ENCODE results near the gene PTS. TPM values are rescaled to one million over a fixed set of nuclear protein-coding genes. Genes with fewer than 3 reads are reported as not detected.

PTS gene
- polyA plus RNA-seq, 1 donor from 2014 or later = 160 TPM

DNA sequence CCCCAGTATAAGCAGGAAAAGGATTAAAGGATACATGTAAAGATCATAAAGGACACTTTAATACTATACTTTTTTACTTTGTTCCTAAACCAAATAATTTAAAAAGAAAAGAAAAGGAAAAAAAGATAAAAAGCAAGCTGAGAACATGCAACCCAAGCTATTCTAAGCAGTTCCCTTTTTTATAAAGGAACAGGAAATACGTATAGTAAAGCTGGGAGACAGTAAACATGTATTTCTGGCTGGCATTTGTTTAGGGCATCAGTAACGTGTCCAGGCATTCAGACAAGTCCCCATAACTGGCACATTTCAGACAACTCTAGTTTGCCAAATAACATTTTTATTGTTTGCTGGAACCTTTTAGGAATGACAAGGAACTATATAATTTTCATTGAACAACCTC lies 26.0 kb upstream of the PTS start:
- no peaks in the 10 kb centered on the region for H3K9me3 ChIP-seq (ENCODE audit: low read length)
- TF ChIP-seq TAF1 (IDR thresholded peaks at IDR 0.05; ENCODE audit: low read depth) (no peak), RAD21 (conservative IDR thresholded peaks at IDR 0.05) (no peak), POLR2AphosphoS5 (IDR thresholded peaks at IDR 0.05) (no peak), EP300 (conservative IDR thresholded peaks at IDR 0.05; ENCODE audit: poor library complexity, severe bottlenecking) (no peak), MXI1 (conservative IDR thresholded peaks at IDR 0.05; ENCODE audit: poor library complexity, severe bottlenecking) (no peak), SMC3 (conservative IDR thresholded peaks at IDR 0.05; ENCODE audit: poor library complexity) (no peak), EZH2 (IDR thresholded peaks at IDR 0.05; ENCODE audit: borderline replicate concordance, insufficient read depth, low read length, poor library complexity, severe bottlenecking) (no peak), CTCF (IDR thresholded peaks at IDR 0.05; ENCODE audit: poor library complexity, severe bottlenecking) (no peak)
- TF ChIP-seq, protein P1, sequence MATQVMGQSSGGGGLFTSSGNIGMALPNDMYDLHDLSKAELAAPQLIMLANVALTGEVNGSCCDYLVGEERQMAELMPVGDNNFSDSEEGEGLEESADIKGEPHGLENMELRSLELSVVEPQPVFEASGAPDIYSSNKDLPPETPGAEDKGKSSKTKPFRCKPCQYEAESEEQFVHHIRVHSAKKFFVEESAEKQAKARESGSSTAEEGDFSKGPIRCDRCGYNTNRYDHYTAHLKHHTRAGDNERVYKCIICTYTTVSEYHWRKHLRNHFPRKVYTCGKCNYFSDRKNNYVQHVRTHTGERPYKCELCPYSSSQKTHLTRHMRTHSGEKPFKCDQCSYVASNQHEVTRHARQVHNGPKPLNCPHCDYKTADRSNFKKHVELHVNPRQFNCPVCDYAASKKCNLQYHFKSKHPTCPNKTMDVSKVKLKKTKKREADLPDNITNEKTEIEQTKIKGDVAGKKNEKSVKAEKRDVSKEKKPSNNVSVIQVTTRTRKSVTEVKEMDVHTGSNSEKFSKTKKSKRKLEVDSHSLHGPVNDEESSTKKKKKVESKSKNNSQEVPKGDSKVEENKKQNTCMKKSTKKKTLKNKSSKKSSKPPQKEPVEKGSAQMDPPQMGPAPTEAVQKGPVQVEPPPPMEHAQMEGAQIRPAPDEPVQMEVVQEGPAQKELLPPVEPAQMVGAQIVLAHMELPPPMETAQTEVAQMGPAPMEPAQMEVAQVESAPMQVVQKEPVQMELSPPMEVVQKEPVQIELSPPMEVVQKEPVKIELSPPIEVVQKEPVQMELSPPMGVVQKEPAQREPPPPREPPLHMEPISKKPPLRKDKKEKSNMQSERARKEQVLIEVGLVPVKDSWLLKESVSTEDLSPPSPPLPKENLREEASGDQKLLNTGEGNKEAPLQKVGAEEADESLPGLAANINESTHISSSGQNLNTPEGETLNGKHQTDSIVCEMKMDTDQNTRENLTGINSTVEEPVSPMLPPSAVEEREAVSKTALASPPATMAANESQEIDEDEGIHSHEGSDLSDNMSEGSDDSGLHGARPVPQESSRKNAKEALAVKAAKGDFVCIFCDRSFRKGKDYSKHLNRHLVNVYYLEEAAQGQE (IDR thresholded peaks at IDR 0.05; ENCODE audit: borderline replicate concordance) = no peak
- H3K4me2 ChIP-seq (ENCODE audit: low read length) = no peak overlapping the region
- H3K79me2 ChIP-seq (replicated peaks; ENCODE audit: insufficient read depth, low read length) = no peaks in the 10 kb centered on the region
- no peak overlapping the region for H3K4me3 ChIP-seq (ENCODE audit: low read length)
- no peaks in the 10 kb centered on the region for H3F3A ChIP-seq (ENCODE audit: insufficient read depth, low read length, poor library complexity, severe bottlenecking)
- H3K9ac ChIP-seq (ENCODE audit: low read length) = no peak overlapping the region
- no peaks in the 10 kb centered on the region for H3K9me2 ChIP-seq (ENCODE audit: insufficient read depth, low read length)
- no peaks in the 10 kb centered on the region for H4K20me1 ChIP-seq (ENCODE audit: insufficient read depth)
- no peaks in the 10 kb centered on the region for H3K27me3 ChIP-seq (ENCODE audit: insufficient read depth, low read depth, low read length)
- H3K36me3 ChIP-seq (ENCODE audit: insufficient read depth, low read length) = no peaks in the 10 kb centered on the region
- no peak overlapping the region for H3K27ac ChIP-seq (ENCODE audit: low read length)
- H2AFZ ChIP-seq (ENCODE audit: low read depth, low read length) = no peak overlapping the region

GRCh38 chr11:112206071-112206470 lies 20.2 kb upstream of the PTS start:
- Histone ChIP-seq H3K27ac (ENCODE audit: low read length) (no peak overlapping the region), H3K9me3 (ENCODE audit: low read length) (no peaks in the 10 kb centered on the region), H3K79me2 (replicated peaks; ENCODE audit: insufficient read depth, low read length) (no peaks in the 10 kb centered on the region), H3K4me2 (ENCODE audit: low read length) (no peak overlapping the region), H3K4me3 (ENCODE audit: low read length) (no peak overlapping the region), H3F3A (ENCODE audit: insufficient read depth, low read length, poor library complexity, severe bottlenecking) (no peaks in the 10 kb centered on the region), H3K9me2 (ENCODE audit: insufficient read depth, low read length) (no peaks in the 10 kb centered on the region), H2AFZ (ENCODE audit: low read depth, low read length) (no peak overlapping the region), H3K9ac (ENCODE audit: low read length) (no peak overlapping the region), H4K20me1 (ENCODE audit: insufficient read depth) (no peaks in the 10 kb centered on the region), H3K36me3 (ENCODE audit: insufficient read depth, low read length) (no peaks in the 10 kb centered on the region), H3K27me3 (ENCODE audit: insufficient read depth, low read depth, low read length) (no peaks in the 10 kb centered on the region)
- no peak for TF ChIP-seq EZH2 (IDR thresholded peaks at IDR 0.05; ENCODE audit: borderline replicate concordance, insufficient read depth, low read length, poor library complexity, severe bottlenecking)
- TF ChIP-seq MXI1 (conservative IDR thresholded peaks at IDR 0.05; ENCODE audit: poor library complexity, severe bottlenecking) = no peak

- Histone ChIP-seq H3K9me2 (ENCODE audit: insufficient read depth, low read length) (no peaks in the 10 kb centered on the region), H2AFZ (ENCODE audit: low read depth, low read length) (no peak overlapping the region), H3K79me2 (replicated peaks; ENCODE audit: insufficient read depth, low read length) (no peaks in the 10 kb centered on the region), H3K27ac (ENCODE audit: low read length) (no peak overlapping the region), H3F3A (ENCODE audit: insufficient read depth, low read length, poor library complexity, severe bottlenecking) (no peaks in the 10 kb centered on the region), H3K9ac (ENCODE audit: low read length) (no peak overlapping the region), H3K4me3 (ENCODE audit: low read length) (no peak overlapping the region), H3K9me3 (ENCODE audit: low read length) (no peaks in the 10 kb centered on the region), H3K4me2 (ENCODE audit: low read length) (no peak overlapping the region), H3K36me3 (ENCODE audit: insufficient read depth, low read length) (no peaks in the 10 kb centered on the region), H4K20me1 (ENCODE audit: insufficient read depth) (no peaks in the 10 kb centered on the region), H3K27me3 (ENCODE audit: insufficient read depth, low read depth, low read length) (no peaks in the 10 kb centered on the region)
- TF ChIP-seq, protein P1 (IDR thresholded peaks at IDR 0.05; ENCODE audit: borderline replicate concordance) = no peak
- no peak for TF ChIP-seq TAF1 (IDR thresholded peaks at IDR 0.05; ENCODE audit: low read depth)
- no peak for TF ChIP-seq EZH2 (IDR thresholded peaks at IDR 0.05; ENCODE audit: borderline replicate concordance, insufficient read depth, low read length, poor library complexity, severe bottlenecking)
- TF ChIP-seq EP300 (conservative IDR thresholded peaks at IDR 0.05; ENCODE audit: poor library complexity, severe bottlenecking) = no peak
- no peak for TF ChIP-seq RAD21 (conservative IDR thresholded peaks at IDR 0.05)
- TF ChIP-seq MXI1 (conservative IDR thresholded peaks at IDR 0.05; ENCODE audit: poor library complexity, severe bottlenecking) = no peak
- no peak for TF ChIP-seq POLR2AphosphoS5 (IDR thresholded peaks at IDR 0.05)
- no peak for TF ChIP-seq SMC3 (conservative IDR thresholded peaks at IDR 0.05; ENCODE audit: poor library complexity)
- no peak for TF ChIP-seq CTCF (IDR thresholded peaks at IDR 0.05; ENCODE audit: poor library complexity, severe bottlenecking)
Measured at GRCh38 chr11:112210890-112211289, 15.3 kb upstream of the PTS start.
